BJ (cell line): ENCODE results near the gene GPR15. TPM values are rescaled to one million over a fixed set of nuclear protein-coding genes. Genes with fewer than 3 reads are reported as not detected.

ENCODE experiments used
- CTCF ChIA-PET: fragments of 350-600 bp; formaldehyde crosslinking; extraction: SDS; loops from one replicate; lab custom pipeline; 2021; ENCODE audit warnings: antibody characterized with exemption, inconsistent platforms; lab: Yijun Ruan, JAX
- POLR2A ChIA-PET: fragments of 300-600 bp; sonication (Branson Sonifier 250); formaldehyde crosslinking; extraction: SDS; loops from one replicate; lab custom pipeline; 2021; ENCODE audit warnings: antibody characterized with exemption; lab: Charles Lee
- DNase-seq: peaks from one replicate; pipeline ENCODE4 v3.0.0-alpha.2; 2011; ENCODE audit warnings: low read depth
- H3K27me3 ChIP-seq: 2 replicates; pipeline ENCODE4 v1.6.0; 2011; ENCODE audit warnings: low read length; ENCODE audit not compliant: control insufficient read depth, insufficient read depth
- H3K36me3 ChIP-seq: 2 replicates; pipeline ENCODE4 v1.5.1; 2011; ENCODE audit warnings: low read length; ENCODE audit not compliant: control insufficient read depth, insufficient read depth
- H3K4me3 ChIP-seq: 2 replicates; pipeline ENCODE4 v1.5.1; 2011; ENCODE audit warnings: low read depth, mild to moderate bottlenecking, control low read depth, low read length
- CTCF ChIP-seq: IDR thresholded peaks from 2 replicates; pipeline ENCODE4 v1.5.1; 2011; ENCODE audit warnings: low read depth, mild to moderate bottlenecking, control low read depth, inconsistent platforms, low read length, moderate library complexity; ENCODE audit not compliant: insufficient read depth
- polyA plus RNA-seq: library from polyadenylated mRNA; depleted of rRNA; stranded (reverse); fragments of >200 nt; gene quantifications from 2 replicates; pipeline ENCODE4 v1.2.3, GENCODE V29; 2011

Gene GPR15
- polyA plus RNA-seq, 1 experiment = not detected

DNA sequence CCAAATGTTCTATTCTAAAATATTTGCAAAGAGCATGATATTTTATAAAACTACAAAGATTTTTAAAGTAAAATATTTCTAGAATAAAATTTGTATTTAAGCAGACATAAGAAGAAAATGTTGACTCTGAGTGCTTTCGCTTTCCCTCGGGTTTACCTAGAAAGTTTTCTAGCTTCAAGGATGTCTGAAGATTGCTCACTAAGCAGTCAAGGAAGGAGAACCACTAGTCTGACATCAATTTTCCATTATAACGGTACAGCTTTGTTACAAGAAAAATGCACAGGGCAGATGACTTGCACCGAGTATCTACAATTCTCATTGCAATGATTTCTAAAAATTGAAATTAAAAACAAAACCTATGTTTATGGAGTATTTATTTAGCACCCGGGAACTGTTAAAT lies 14.2 kb downstream of the GPR15 start:
- ChIA-PET POLR2A (no interaction called here), CTCF (interaction anchor here (0.7 to 1.0 kb wide), 2 partner anchors 14 to 57 kb away, joined by 3 read pairs; no protein-coding TSS in a partner anchor)
- no peak for TF ChIP-seq CTCF
- Histone ChIP-seq H3K27me3 (peaks cover 3% of the 10 kb centered on the region), H3K36me3 (no peaks in the 10 kb centered on the region), H3K4me3 (no peak overlapping the region)
- no peak for DNase-seq

GRCh38 chr3:98548544-98548943 lies 16.8 kb downstream of the GPR15 start:
- ChIA-PET CTCF (no interaction called here), POLR2A (no interaction called here)
- Histone ChIP-seq H3K36me3 (no peaks in the 10 kb centered on the region), H3K27me3 (peaks cover 6% of the 10 kb centered on the region; the same call in 1 of the 2 replicates), H3K4me3 (no peak overlapping the region)
- TF ChIP-seq CTCF = no peak
- no peak for DNase-seq

- CTCF ChIA-PET = no interaction called here
- no peaks in the 10 kb centered on the region for H3K36me3 ChIP-seq
These were observed 19.1 kb downstream of the GPR15 start for GRCh38 chr3:98550833-98551232.

DNA sequence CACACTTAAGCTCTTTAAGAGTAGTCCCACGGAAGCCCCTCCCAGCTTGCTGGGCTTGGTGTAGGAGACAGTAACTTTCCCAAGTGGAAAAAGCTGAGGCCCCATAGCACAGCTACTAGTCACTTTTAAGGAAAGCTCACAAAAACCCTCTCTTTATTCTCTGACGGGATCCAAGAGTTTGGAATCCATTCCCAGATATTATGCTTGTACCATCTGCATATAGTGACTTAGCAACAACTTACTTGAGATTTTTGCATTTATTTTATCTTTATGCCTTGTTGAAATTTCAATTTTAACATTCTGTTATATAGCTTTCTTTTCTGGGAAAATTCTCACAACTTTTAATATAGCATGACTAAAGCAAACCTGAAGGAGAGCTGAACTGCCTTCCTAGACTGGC lies 19.5 kb downstream of the GPR15 start:
- ChIA-PET POLR2A (no interaction called here), CTCF (no interaction called here)
- Histone ChIP-seq H3K36me3 (no peaks in the 10 kb centered on the region), H3K27me3 (peaks cover 6% of the 10 kb centered on the region; the same call in 1 of the 2 replicates), H3K4me3 (no peak overlapping the region)
- no peak for TF ChIP-seq CTCF
- DNase-seq = no peak

More at GRCh38 chr3:98550833-98551232, 19.1 kb downstream of the GPR15 start:
- POLR2A ChIA-PET = no interaction called here
- Histone ChIP-seq H3K27me3 (peaks cover 6% of the 10 kb centered on the region; the same call in 1 of the 2 replicates), H3K4me3 (no peak overlapping the region)
- no peak for DNase-seq
- TF ChIP-seq CTCF = no peak

DNA sequence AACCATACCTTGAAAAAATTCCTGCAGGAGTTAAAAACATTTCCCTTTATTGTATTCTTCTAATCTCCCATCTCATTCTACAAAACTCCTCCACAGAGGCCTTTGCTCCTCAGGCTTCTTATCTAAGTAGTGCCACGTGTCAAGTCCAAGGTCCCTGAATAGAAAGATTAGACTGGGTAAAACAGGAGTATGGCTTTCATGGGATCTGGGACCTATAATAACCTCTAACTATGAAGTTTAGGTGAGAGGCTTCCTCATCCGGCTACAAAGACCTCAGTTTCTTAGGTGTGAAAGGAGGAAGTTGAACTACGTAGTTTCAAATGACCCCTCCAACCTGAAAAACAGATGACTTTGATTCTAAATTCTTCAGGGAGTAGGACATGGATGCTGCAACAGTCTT lies 20.0 kb downstream of the GPR15 start:
- CTCF ChIA-PET = no interaction called here
- Histone ChIP-seq H3K27me3 (peaks cover 6% of the 10 kb centered on the region; the same call in 1 of the 2 replicates), H3K4me3 (no peak overlapping the region), H3K36me3 (no peaks in the 10 kb centered on the region)
- POLR2A ChIA-PET = no interaction called here
- no peak for DNase-seq
- TF ChIP-seq CTCF = no peak
